Lung (tissue), 12 donors: ENCODE results near the gene ADAMTSL2. TPM values are rescaled to one million over a fixed set of nuclear protein-coding genes. Genes with fewer than 3 reads are reported as not detected.
A peak's percentile ranks its signal among the peaks of the same experiment; 100 is the strongest.

Source experiments
- ATAC-seq: fragments of 200-7000 bp; cut with Tn5 transposase; one replicate; pipeline ENCODE4 v1.9.1; 2020; ENCODE audit warnings: moderate number of reproducible peaks; ENCODE audit not compliant: insufficient read depth, low FRiP score
- DNase-seq, 3 donors: peaks; one replicate each; pipeline ENCODE4 v3.0.0-alpha.2; 2013 to 2017
- H3K27ac ChIP-seq, 2 donors: one replicate each; pipeline ENCODE4 v1.5.1; 2013; ENCODE audit warnings: mild to moderate bottlenecking in 2 of 2, moderate library complexity in 2 of 2, control low read depth in 1 of 2, inconsistent platforms in 1 of 2, low read depth in 1 of 2, low read length in 1 of 2
- H3K27me3 ChIP-seq, 3 donors: one replicate each; pipeline ENCODE4 v1.5.1; 2013; ENCODE audit warnings: low read length in 2 of 3; ENCODE audit not compliant: control insufficient read depth in 3 of 3, insufficient read depth in 3 of 3
- H3K36me3 ChIP-seq, 4 donors: one replicate each; pipeline ENCODE4 v1.5.1; 2013; ENCODE audit warnings: low read length in 4 of 4, mild to moderate bottlenecking in 1 of 4, moderate library complexity in 1 of 4; ENCODE audit not compliant: control insufficient read depth in 4 of 4, insufficient read depth in 4 of 4
- H3K4me1 ChIP-seq, 5 donors: one replicate each; pipeline ENCODE4 v1.5.1; 2013; ENCODE audit warnings: low read length in 5 of 5, mild to moderate bottlenecking in 2 of 5, moderate library complexity in 1 of 5; ENCODE audit not compliant: control insufficient read depth in 5 of 5, insufficient read depth in 5 of 5
- H3K4me3 ChIP-seq: one replicate; pipeline ENCODE4 v1.5.1; 2013; ENCODE audit warnings: mild to moderate bottlenecking, control low read depth, moderate library complexity
- H3K9ac ChIP-seq, 2 donors: one replicate each; pipeline ENCODE4 v1.5.1; 2013; ENCODE audit warnings: low read length in 2 of 2, control low read depth in 1 of 2; ENCODE audit not compliant: insufficient read depth in 1 of 2
- H3K9me3 ChIP-seq, 4 donors: one replicate each; pipeline ENCODE4 v1.5.1; 2013; ENCODE audit warnings: low read length in 3 of 4, mild to moderate bottlenecking in 1 of 4, moderate library complexity in 1 of 4; ENCODE audit not compliant: control insufficient read depth in 4 of 4, insufficient read depth in 3 of 4
- WGBS, 2 donors: extraction: QIAGEN DNeasy Blood & Tissue Kit; methylation state at CpG; one replicate each; pipeline ENCODE4 v1.1.7; 2013; 5-methylcytosine and 5-hydroxymethylcytosine counted together
- polyA plus RNA-seq, 2 donors: library from polyadenylated mRNA; stranded (reverse); fragments of 200-250 nt; gene quantifications; one replicate each; pipeline ENCODE4 v1.2.1, GENCODE V29; 2013
- total RNA-seq, 2 donors: library from RNA; depleted of rRNA in 1 of 2; stranded (reverse); fragments of >200 nt in 1 of 2; gene quantifications; one replicate each; pipeline ENCODE4 v1.2.1, GENCODE V29; 2014 to 2021
- TF ChIP-seq, protein P1 (sequence below): IDR thresholded peaks from 2 replicates; pipeline ENCODE4 v1.5.1; 2012; ENCODE audit warnings: mild to moderate bottlenecking; ENCODE audit errors: control extremely low read depth, extremely low read depth
- donor health status: control.
- donor health status: control.
- donor health status: Bipolar disorder and iron deficiency.
- donor health status: healthy.
- donor health status: DM: yes; HTN: yes; CAD: no.

Gene ADAMTSL2
- total and polyA plus RNA-seq, 4 donors = 6.4 to 20.6 (median 10.1) TPM

DNA sequence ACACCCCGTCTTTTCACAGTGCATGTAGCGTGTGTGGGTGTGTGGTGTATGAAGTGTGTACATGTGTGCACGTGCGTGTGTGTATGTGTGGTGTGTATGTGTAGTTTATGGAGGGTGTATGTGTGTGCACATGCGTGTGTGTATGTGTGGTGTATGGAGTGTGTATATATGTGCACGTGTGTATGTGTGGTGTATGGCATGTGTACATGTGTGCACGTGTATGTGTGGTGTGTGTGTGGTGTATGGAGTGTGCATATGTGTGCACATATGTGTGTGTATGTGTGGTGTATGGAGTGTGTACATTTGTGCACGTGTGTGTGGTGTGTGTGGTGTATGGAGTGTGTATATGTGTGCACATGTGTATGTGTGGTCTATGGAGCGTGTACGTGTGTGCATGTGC lies 22.9 kb upstream of the ADAMTSL2 start:
- ATAC-seq = no peak
- H3K36me3 ChIP-seq = no peaks in the 10 kb centered on the region
- no peaks in the 10 kb centered on the region for H3K27me3 ChIP-seq
- no peak overlapping the region for H3K4me3 ChIP-seq
- peaks cover 0 to 3% (median 0%) of the 10 kb centered on the region in 4 donors for H3K9me3 ChIP-seq
- peaks cover 3 to 56% (median 12%) of the 10 kb centered on the region in 5 donors for H3K4me1 ChIP-seq
- no peak for DNase-seq
- H3K27ac ChIP-seq = no peak overlapping the region
- 88 to 89% methylated on average over 10 of the region's 10 CpGs for WGBS, 2 donors
- no peak overlapping the region for H3K9ac ChIP-seq
- TF ChIP-seq, protein P1, sequence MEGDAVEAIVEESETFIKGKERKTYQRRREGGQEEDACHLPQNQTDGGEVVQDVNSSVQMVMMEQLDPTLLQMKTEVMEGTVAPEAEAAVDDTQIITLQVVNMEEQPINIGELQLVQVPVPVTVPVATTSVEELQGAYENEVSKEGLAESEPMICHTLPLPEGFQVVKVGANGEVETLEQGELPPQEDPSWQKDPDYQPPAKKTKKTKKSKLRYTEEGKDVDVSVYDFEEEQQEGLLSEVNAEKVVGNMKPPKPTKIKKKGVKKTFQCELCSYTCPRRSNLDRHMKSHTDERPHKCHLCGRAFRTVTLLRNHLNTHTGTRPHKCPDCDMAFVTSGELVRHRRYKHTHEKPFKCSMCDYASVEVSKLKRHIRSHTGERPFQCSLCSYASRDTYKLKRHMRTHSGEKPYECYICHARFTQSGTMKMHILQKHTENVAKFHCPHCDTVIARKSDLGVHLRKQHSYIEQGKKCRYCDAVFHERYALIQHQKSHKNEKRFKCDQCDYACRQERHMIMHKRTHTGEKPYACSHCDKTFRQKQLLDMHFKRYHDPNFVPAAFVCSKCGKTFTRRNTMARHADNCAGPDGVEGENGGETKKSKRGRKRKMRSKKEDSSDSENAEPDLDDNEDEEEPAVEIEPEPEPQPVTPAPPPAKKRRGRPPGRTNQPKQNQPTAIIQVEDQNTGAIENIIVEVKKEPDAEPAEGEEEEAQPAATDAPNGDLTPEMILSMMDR = no peak

DNA sequence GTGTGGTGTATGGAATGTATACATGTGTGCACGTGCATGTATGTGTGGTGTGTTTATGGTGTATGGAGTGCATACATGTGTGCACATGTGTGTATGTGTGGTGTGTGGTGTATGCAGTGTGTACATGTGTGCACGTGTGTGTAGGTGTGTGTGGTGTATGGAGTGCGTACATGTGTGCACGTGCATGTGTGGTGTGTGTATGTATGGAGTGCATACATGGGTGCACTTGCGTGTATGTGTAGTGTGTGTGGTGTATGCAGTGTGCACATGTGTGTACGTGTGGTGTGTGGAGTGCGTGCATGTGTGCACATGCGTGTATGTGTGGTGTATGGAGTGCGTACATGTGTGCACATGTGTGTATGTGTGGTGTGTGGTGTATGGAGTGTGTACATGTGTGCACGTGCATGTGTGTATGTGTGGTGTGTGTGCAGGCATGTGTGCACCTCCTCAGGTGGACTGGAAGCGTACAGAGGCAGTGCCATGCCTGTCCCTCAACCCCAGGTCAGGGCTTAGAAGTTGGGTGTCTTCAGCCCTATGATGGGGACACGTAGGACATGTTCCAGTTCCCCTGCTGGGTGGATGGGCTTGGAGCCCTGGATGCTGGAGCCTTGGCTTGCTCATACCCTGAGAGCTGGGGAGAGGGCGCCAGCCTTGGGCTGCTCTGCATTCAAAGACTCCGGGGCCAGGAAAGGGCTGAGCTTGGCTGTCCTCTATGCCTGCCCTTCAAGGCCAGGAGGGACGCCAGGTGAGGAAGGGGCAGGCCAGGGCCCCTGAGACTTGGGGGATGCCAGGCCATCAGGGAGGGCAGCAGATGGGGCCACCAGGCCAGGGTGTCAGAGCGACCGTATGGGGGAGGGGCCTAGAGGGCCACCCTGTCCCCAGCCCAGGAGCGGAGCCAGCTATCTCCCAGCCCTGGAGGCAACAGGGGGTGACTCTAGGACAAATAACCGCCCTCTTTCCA lies 22.0 kb upstream of the ADAMTSL2 start:
- H3K36me3 ChIP-seq = no peaks in the 10 kb centered on the region
- WGBS, 2 donors = 92 to 94% methylated on average over 19 of the region's 19 CpGs
- no peak for DNase-seq
- no peak overlapping the region for H3K4me3 ChIP-seq
- no peaks in the 10 kb centered on the region for H3K27me3 ChIP-seq
- peaks cover 3 to 52% (median 11%) of the 10 kb centered on the region in 5 donors for H3K4me1 ChIP-seq
- ATAC-seq = no peak
- TF ChIP-seq, protein P1 = no peak
- H3K27ac ChIP-seq = no peak overlapping the region
- peaks cover 0 to 3% (median 0%) of the 10 kb centered on the region in 4 donors for H3K9me3 ChIP-seq
- H3K9ac ChIP-seq = no peak overlapping the region

DNA sequence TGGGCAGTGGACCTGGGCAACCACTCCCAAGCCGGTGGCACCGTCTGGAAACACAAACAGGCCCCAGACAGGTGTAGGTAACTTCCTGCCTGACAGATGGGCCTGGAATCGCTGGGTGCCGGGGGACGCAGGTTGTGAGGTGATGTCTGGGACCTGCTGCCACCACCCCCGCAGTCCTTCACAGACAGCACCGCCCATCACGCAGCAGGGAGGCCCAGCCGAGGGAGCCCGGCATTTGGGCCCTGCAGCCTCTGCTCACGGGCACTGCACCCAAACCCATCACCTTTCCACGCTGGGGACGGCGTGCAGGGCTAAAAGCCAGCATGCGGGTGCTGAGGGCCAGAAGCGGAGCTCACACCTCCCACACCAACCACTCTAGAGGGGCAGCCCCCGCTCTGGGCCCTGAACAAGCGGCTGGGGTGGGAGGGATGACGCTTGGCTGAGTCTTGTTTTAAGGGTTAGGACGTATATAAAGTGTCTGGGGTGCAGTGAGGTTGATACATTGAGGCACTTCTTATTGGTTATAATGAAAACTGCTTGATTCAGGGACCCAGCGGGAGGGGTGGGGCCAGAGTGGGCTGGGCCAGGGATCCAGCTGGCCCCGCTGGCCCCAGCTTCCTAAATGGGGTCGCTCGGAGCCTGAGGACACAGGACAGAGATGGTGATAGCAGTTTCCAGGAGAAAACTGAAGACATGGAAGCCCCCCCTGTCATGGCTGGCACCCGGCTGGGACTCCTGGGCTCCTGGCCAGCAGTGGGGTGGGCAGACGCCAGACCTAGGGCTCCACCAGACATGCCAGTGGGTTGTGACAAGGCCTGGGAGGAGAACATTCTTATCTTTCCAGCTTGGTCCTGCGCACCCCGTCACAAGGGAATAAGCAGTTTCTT lies 21.0 kb upstream of the ADAMTSL2 start:
- Histone ChIP-seq H3K9me3 (peaks cover 0 to 3% (median 0%) of the 10 kb centered on the region in 4 donors), H3K4me3 (no peak overlapping the region), H3K36me3 (no peaks in the 10 kb centered on the region), H3K27me3 (no peaks in the 10 kb centered on the region), H3K4me1 (peaks cover 3 to 60% (median 11%) of the 10 kb centered on the region in 5 donors), H3K9ac (no peak overlapping the region), H3K27ac (no peak overlapping the region)
- DNase-seq (peak; percentile 68 to 77 (median 68)), ATAC-seq (no peak)
- 78 to 86% methylated on average over 28 of the region's 28 CpGs for WGBS, 2 donors
- TF ChIP-seq, protein P1 = no peak
